GM19351 (cell line): ENCODE results near the gene CCNB1IP1.
"Not testable (repeated sequence)": the region's sequence is repeated elsewhere in the genome, so short reads cannot be mapped to it uniquely, and the experiment has no call there.

Experiments used
- ATAC-seq: cut with Tn5 transposase; IDR thresholded peaks from one replicate; pipeline ENCODE4 v1.9.1; 2021; ENCODE audit warnings: mild to moderate bottlenecking, moderate library complexity; ENCODE audit not compliant: unreplicated experiment

Gene CCNB1IP1, protein sequence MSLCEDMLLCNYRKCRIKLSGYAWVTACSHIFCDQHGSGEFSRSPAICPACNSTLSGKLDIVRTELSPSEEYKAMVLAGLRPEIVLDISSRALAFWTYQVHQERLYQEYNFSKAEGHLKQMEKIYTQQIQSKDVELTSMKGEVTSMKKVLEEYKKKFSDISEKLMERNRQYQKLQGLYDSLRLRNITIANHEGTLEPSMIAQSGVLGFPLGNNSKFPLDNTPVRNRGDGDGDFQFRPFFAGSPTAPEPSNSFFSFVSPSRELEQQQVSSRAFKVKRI

DNA sequence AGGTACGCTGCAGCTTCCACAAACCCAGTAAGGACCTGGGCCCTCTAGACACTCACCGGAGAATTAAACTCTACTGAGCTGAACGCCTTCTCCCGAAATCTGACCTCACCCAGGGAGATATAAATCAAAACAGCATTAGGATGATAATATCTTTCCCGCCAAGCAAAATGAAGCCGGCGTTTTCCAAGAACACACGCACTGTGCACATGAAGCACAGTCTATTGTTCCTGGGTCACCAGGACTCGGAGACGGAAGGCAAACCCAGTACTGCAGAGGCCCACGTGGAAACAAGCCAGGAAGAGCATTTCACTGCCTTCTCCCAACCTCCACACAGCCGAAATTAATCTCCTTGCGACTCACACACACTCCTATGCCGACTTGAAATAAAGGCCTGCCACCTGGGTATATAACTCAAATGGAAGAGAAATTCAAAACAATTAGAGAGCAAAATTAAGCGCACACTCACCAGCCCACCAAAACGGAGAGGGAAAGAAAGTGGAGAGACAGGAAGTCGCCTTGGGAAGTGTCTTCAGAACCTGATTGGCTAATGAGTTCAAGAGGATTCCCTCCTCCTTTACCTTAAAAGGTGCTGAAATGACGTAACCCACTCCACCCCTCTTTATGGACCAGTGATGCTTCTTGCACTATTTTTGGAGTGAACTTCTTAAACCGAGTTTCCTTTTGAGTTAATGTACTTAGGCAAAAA, at the start of gene CCNB1IP1:
Gene CCNB1IP1, minus strand, starts transcription at position 492 of the 706 bp plus-strand sequence. CDS start 16,756 bp downstream, outside the sequence.
- peak; percentile 96 for ATAC-seq

DNA sequence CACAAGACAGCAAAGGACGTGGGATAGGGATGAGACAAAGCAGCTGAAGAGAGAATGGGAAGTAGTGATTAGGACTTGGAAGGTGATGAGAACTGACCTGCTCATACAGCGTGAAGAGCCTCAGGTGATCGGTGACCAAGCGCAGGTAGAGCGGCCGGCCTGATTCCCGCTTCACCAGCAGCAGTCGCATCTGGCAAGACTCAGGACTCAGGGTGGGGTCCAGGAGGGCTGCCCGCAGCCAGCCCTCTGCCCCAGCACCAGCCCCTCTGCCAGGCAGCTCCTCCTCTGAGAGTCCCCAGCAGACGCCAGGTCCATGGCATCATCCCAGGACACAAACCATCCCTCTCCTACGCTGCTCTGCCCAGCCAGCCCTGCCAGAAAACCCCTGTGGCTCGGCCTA, 49.4 kb upstream of the CCNB1IP1 start:
- no peak for ATAC-seq

DNA sequence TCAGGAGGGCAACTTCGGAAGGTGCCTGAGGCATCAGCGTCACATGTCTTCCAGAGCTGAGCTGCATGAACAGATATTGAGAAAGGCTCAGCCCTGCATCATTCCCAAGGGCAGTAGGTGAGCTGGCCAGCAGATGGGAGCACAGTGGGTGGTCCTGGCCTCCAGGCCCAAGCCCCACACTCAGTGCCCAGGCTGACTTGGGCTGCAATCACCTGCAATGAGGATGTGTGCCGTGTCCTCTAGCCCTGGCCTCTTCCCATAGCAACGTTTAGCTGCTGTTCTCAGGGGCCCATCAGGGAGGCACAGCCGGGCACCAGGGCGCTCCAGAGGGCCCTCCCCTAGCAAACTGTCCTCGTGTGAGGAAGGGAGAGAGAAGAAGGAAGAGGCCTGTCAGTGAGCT, 48.3 kb upstream of the CCNB1IP1 start:
- ATAC-seq: no peak

- ATAC-seq: no peak
These were observed 47.6 kb upstream of the CCNB1IP1 start for GRCh38 chr14:20380681-20381080.

- no peak for ATAC-seq
These were observed 46.7 kb upstream of the CCNB1IP1 start for GRCh38 chr14:20379743-20380142.

- no peak for ATAC-seq
These were observed 44.1 kb upstream of the CCNB1IP1 start for GRCh38 chr14:20377171-20377570.

GRCh38 chr14:20376071-20376588, 43.1 kb upstream of the CCNB1IP1 start:
- no peak for ATAC-seq

- ATAC-seq: no peak
These were observed 42.4 kb upstream of the CCNB1IP1 start for GRCh38 chr14:20375471-20375870.

GRCh38 chr14:20372796-20373195, 39.7 kb upstream of the CCNB1IP1 start:
- ATAC-seq: no peak

DNA sequence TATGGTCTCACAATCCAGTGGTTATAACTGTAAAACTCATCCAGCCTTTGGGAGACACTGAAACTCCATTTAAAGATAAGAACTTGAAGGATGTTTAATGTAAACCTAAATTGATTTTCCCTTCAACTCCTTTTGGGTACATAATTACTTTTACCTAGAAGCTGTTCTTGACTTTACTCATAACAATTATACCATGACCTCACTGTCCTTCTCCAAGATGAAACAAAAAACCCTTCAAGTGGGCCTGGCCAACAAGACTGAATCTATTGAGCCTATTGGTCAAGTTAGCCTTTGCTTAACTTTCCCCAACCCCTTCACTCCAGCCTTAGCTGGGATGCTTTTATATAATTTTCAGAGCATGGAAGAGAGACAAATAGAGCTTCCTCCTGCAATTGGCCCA, 32.8 kb upstream of the CCNB1IP1 start:
- no peak for ATAC-seq

GRCh38 chr14:20358474-20358873, 25.4 kb upstream of the CCNB1IP1 start:
- not testable (repeated sequence) for ATAC-seq

GRCh38 chr14:20356422-20356821, 23.3 kb upstream of the CCNB1IP1 start:
- ATAC-seq: no peak

GRCh38 chr14:20350860-20351259, 17.8 kb upstream of the CCNB1IP1 start:
- no peak for ATAC-seq

DNA sequence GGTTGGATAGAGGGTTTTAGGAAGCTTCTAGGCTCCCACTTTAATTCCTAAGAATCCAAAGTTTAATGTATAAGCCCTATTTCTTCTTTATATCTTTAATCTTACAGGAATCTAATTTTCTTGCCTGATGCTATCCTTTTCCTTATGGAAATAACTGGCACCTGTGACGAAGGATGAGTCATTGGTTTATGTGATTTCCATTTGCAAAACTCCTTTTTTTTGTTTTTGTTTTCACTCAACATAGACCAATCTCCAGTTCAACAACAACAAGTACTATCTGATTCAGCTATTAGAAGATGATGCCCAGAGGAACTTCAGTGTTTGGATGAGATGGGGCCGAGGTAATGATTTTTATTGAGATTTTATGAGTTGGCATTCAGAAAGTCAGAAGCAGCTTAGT, 17.2 kb upstream of the CCNB1IP1 start:
- ATAC-seq: no peak

DNA sequence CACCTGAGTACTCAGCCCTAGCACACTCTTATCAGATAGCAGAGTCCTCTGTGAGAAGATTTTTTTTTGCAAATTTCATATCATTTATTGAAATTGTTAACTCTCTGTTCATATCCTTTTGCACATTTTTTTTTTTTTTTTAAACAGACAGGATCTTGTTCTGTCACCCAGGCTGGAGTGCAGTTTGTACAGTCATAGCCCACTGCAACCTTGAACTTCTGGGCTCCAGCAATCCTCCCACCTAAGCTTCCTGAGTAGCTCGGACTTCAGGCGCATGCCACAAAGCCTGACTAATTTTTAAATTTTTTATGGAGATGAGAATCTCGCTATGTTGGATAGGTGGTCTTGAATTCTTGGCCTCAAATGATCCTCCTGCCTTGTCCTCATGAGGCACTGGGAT, 14.7 kb upstream of the CCNB1IP1 start:
- ATAC-seq: no peak

- no peak for ATAC-seq
These were observed 13.6 kb upstream of the CCNB1IP1 start for GRCh38 chr14:20346713-20347112.

GRCh38 chr14:20345366-20345765, 12.3 kb upstream of the CCNB1IP1 start:
- ATAC-seq: no peak

- ATAC-seq: no peak
These were observed 10.8 kb upstream of the CCNB1IP1 start for GRCh38 chr14:20343862-20344220.

- ATAC-seq: peak; percentile 91
These were observed 10.2 kb upstream of the CCNB1IP1 start, which contains the start of gene PARP2 for GRCh38 chr14:20343092-20343861. Gene PARP2 (plus strand): TSS chr14:20343635. CDS start chr14:20343642, 7 bp downstream.

GRCh38 chr14:20341646-20342045, 8.6 kb upstream of the CCNB1IP1 start:
- no peak for ATAC-seq

- not testable (repeated sequence) for ATAC-seq
These were observed 8.0 kb upstream of the CCNB1IP1 start for GRCh38 chr14:20341032-20341431.
